ELR (cell line): Measurements from ENCODE around the gene TNFAIP1.
"Not testable (repeated sequence)": the region's sequence is repeated elsewhere in the genome, so short reads cannot be mapped to it uniquely, and the experiment has no call there.

Experiments
- DNase-seq: peaks from one replicate; pipeline ENCODE4 v3.0.0-alpha.2; 2015; ENCODE audit warnings: low read depth

Gene TNFAIP1, protein sequence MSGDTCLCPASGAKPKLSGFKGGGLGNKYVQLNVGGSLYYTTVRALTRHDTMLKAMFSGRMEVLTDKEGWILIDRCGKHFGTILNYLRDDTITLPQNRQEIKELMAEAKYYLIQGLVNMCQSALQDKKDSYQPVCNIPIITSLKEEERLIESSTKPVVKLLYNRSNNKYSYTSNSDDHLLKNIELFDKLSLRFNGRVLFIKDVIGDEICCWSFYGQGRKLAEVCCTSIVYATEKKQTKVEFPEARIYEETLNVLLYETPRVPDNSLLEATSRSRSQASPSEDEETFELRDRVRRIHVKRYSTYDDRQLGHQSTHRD

DNA sequence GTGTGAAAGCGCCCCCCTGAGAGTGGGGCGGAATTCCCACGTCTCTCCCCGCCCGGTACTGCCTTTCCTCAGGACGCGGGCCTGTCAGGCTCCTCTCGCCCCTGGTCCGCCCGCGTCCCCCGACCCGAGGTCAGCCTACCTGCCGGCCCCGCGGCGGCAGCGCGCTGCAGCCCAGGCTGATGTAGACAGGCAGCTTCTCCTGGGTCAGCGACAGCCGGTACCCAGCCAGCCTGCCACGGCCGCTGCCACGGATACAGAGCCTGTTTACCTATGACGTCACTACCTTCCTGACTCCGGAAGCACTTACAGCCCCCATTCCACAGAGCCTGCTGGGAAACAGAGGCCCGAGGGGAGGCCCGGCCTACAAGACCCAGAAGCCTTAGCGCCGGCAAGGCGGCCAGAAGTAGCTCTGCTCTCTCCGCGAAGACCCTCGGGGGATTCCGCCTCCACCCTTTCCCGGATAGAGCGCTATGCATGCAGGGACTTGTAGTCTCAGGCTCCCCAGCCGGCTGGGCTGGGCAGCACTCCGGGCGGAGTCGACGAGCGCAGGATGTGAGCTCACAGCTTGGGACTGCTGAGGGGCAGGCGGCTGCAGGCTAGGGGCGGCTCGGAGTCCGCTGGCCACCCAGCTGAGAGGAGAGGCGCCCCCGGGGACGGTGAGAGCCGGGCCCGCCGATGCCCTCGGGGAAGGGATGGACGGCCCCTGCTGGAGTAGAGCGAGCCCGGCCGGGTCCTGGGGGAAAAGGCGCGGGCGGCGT is at the start of gene TNFAIP1, which contains the start of gene IFT20:
Gene TNFAIP1, plus strand, starts transcription at position 561 of the 758 bp plus-strand sequence. CDS start 3,761 bp downstream, outside the sequence.
Gene IFT20, minus strand, starts transcription at position 272 of the 758 bp plus-strand sequence. CDS start 3,487 bp downstream, outside the sequence.
- DNase-seq = peak; percentile 100

DNA sequence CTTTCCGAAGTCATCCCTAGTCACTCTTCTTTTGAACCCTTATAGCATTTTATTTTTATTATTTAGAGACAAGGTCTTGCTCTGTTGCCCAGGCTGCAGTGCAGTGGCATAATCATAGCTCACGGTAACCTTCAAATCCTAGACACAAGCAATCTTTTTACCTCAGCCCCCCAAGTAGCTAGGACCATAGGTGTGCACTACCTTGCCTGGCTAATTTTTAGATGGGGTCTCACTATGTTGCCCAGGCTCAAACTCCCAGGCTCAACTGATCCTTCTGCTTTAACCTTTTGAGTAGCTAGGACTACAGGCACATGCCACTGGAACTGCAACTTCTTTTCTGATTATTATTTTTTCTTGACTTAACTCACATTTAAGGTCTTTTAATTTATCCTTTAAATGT is 49.6 kb upstream of the TNFAIP1 start:
- DNase-seq = no peak

DNA sequence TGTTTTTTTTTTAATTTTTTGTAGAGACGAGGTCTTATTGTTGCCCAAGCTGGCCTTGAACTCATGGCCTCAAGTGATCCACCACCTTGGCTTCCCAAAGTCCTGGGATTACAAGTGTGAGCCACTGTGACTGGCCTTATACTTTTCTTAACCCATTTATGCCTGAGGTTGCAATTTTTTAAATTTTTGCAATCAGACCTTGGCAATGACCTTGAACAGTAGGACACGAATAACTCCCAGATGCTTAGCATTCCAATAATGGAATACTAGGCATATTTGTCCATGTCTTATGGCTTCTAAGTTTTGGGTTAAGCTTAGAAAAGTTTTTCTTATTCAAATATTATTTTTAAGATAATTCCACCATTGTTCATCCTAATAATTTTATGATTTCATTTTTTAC is 44.9 kb upstream of the TNFAIP1 start:
- DNase-seq = no peak

DNA sequence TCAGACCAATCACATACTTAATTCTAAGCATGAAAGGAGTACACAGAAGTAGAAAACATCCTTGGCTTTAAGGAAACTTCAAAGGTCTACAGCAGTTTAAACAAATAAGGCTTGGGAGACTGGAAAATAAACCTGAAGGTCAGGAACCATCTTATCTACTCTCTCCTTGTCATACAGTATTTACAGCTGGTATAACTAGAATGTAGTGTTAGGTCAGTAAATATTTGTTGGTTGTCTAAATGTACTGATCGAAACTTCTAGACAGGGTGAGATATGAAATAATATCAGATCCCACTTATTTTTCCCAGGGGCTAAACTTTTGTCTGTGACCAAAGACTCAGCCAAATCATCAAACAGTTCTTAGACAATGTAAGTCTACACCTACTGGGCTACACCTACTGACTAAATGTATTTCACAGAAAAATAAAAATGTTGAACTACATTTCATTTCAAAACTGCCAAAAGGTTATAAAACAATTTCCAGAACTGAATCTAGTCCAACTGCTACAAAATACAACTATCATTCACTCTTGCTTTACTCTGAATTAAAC is 43.7 kb upstream of the TNFAIP1 start:
- no peak for DNase-seq

DNA sequence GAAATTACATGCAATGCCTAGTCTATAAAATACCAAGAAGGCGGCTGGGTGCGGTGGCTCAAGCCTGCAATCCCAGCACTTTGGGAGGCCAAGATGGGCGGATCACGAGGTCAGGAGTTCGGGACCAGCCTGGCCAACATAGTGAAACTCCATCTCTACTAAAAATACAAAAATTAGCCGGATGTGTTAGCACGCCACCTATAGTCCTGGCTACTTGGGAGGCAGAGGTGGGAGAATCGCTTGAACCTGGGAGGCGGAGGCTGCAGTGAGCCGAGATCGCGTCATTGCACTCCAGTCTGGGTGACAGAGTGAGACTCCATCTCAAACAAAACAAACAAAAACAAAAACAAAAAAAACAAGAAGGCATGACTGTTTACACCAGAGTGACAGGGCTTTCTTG is 42.7 kb upstream of the TNFAIP1 start:
- DNase-seq = not testable (repeated sequence)

DNA sequence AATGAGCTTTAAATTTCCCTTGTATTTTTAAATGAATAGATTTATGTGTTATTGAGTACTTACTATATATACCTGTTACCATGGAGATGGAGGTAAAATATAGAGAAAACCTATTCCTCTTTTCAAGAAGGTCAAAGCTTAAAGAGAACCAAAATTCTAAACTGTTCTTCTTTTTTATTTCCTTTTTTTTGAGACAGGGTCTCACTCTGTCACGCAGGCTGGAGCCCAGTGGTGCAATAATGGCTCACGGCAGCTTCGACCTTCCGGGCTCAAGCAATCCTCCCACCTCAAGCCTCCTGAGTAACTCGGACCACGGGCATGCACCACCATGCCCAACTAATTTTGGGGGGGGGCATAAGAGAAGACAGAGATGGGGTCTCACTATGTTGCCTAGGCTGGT is 41.6 kb upstream of the TNFAIP1 start:
- no peak for DNase-seq

DNA sequence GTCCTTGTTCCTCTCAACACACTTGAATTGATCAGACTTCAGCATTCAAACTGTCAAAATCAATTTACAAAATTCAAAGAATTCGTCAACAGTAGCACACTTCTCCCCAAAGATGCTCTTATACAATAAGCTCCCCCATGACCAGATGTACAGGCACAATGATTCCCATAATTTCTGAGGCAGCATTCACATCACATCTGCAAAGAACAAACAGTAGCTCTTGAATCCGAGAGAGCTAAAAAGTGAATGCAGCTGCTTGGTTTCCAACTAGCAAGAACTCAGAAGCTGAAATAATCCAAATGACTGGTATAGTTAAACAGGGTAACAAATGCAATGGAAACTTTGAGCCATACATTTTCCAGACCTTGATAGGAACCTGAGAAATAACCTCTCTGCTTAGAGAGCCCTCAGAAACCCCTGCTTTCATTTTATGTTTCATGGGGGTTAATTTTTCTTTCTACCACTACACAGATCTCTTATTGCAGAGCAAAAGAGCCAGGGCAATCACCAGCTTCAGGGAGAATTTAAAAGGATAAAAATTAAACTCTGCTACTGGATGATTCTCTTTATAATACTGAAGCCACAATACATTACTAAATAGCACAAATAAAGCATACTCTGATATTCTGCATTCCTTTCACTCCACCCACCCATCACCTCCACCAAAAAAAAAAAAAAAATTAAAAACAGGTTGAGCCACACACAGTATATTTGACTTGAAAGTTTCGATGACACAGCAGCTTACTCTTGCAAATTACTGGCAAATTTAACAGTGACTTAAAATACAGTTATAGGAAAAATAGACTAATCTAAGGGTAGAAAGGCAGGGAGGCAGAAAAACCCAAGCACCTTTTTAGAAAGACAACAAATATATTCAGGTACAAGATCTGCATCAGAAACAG is 39.6 kb upstream of the TNFAIP1 start:
- no peak for DNase-seq

DNA sequence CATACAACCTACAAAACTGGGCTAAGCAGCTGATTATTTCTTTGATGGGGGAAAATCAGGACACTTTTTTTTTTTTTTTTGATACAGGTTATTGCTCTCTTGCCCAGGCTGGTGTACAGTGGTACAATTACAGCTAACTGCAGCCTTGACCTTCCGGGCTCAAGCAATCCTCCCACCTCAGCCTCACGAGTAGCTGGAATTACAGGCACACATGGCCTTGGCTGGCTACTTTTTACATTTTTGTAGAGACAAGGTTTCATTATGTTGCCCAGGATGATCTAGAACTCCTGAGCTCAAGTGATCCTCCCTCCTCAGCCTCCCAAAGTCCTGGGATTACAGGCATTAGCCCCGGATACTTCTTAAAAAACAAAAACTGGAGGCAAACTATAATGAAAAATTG is 37.1 kb upstream of the TNFAIP1 start:
- DNase-seq = no peak

DNA sequence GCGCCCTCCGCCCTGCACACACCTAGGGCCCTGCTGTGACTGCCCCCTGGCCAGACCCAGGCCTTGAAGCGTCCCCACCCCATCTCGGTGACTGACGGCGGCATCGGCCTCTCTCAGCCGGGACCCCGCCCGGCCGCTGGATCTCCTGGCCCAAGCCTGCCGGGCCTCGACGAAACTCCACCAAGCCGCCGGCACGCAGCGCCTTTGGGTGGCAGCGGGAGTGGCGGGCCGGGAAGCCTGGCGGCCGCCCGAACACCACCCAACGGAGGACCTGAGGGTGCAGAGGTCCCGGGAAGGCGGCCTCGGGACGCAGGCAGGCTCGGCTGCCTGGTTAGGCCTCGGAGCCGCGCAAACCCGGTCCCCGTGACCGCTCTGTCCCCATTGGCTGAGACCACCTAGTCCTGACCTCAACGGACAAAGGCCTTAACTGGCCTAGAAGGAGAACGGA is 28.6 kb upstream of the TNFAIP1 start:
- no peak for DNase-seq

DNA sequence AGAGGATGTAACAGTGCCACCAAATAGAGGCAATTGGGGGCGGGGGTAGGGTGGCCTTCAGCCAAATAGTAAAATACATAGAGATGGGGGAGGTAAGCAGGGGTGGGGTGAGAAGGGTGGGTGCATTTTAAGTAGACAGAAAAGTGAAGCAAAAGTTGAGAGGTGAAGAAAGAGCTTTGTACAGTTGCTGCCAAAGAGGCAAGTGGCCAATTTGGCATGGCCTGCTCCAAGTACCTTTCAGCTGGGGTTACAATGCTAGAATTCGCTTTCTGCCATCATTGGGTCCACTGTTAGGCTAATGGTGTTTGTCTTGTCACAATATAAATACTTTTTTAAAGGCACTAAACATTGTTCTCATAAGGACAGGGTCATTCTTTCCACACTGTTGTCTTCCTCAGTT is 21.7 kb upstream of the TNFAIP1 start:
- DNase-seq = no peak

DNA sequence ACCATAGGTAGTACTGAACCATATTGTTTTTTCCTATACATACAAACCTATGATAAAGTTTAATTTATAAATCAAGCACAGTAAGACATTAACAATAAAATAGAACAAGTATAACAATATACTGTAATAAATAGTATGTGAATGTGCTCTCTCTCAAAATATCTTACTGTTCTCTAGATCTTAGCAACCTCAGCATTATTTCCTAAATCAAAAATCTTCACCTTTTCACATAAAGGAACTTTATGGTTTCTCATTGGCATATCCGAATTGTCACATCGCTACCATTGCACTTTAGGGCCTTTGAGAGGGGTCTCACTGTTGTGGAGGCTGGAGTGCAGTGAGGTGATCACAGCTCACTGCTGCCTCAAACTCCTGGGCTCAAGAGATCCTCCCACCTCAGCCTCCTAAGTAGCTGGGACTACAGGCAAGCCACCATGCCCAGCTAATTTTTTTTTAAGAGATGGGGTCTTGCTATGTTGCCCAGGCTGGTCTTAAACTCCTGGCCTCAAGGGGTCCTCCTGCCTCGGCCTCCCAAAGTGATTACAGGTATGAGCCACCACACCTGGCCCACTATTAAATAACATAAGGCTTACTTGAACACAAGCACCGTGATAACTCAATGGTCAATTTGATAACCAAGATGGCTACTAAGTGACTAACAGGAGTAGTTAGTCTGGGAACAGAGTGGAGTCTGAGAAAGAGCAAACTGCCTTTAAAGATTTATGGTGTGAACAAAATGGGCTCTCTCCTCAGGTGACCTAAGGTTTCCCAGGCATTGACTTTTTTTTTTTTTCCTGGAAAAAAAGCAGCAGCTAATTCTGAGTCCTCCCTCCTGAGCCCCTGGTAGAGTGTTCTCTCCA is 19.5 kb upstream of the TNFAIP1 start:
- no peak for DNase-seq

DNA sequence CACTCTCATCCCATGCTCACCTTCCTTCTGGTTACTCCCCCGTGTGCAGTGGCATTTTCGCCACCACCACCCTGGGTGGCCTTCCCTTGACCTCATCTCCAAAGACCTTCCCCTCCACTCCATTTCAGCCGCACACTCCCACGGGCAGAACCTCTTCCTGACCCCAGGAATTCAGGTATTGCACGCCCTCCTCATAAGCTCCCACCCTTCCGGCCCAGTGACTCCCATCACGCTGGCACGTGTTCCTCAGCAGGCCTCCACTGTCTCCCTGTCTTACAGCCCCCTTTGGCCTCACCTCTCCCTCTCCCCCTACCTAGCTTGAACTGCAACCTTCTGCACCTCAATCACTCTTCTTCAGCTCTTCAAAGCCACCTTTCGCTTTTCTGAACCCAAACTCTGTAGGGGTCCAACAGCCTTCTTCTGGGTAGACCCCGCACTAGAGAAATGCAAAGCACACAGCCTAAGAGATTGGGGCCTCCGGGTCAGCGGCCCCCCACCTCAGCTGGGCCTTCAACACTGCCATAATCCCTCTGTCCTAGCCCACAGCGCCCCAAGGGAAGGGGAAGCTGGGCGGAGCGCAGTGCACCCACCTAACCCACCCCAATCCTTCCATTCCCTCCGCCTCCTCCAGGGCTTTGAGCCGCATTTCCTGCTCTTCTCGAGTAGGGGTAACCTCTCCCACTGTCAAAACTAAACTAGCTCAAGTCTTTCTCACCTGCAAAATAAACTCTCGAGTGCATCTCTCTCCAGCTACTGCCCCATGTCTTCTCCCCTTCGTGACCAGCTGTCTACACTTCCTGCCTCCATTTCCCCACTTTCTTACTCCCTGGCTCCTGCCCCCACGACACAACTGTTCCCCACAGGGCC is 18.2 kb upstream of the TNFAIP1 start:
- DNase-seq = no peak

DNA sequence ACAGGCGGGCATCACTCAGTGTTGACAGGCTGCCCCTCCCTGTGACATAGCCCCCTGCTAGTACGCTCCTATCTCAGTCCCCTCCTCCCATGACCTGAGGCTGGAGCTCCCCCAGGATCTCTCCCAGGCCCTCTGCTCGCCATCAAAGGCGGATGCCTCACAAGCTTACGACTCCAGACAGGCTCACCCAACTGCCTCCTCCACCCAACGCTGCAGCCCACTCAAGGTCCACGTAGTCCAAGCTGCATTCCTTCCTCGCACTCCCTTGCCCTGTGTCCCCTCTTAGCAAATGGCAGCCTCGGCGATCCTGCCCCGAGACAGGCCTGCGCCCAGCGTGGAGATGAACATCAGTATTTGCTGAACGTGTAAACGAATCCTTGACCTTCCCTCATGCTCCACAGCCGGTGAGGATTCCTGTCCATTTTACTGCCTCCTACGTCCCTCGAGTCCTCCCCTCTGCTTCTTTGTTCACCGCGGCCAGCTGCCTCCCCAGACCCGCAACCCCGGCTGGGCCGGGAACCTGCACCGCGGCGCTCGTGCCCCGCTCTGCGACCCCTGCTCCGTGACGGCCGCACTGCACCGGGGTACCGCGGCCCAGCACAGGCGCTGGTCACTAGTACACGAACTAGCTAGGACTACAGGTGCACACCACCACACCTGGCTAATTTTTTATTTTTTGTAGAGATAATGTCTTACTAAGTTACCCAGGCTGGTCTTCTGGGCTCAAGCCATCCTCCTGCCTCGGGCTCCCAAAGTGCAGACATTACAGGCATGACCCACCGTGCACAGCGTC is 17.4 kb upstream of the TNFAIP1 start:
- DNase-seq = no peak

DNA sequence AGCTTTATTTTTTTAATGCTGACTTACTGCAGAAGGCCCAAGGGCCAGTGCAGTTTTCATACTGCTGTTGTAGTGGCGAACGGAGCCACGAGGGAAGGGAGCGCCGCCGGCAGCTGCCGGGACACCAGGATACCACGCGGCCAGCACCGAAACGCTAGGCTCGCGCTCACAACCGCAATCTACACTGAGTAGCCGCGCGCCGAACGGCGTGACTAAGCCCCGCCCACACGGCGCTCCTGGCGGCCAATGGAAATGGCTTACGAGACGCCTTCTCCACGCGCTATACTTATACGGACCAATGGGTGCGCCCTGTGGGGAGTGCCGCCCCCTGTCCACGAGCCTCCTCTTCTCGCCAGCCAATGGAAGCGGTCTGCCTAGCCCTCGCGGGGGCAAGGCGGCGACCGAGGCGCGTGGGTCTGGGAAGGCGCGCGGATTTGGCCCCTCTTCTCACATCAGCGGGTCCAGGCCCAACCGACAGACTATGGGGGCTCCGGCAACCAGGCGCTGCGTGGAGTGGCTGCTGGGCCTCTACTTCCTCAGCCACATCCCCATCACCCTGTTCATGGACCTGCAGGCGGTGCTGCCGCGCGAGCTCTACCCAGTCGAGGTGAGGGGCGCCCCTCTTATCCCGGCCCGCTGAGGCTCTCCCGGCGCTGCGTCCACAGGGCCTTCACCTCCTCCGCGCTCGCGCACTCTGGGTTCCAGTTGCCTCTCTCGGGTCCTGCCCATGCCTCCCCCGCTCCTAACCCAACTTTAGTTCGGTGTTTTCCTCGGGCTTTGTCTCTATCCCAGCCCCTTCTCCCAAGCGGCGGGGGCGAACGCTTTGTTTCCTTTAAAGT is 16.6 kb upstream of the TNFAIP1 start, which contains the start of gene TMEM97:
Gene TMEM97, plus strand, starts transcription at position 442 of the 839 bp plus-strand sequence. Its CDS starts 40 bp downstream, at position 482.
- DNase-seq = peak; percentile 98

DNA sequence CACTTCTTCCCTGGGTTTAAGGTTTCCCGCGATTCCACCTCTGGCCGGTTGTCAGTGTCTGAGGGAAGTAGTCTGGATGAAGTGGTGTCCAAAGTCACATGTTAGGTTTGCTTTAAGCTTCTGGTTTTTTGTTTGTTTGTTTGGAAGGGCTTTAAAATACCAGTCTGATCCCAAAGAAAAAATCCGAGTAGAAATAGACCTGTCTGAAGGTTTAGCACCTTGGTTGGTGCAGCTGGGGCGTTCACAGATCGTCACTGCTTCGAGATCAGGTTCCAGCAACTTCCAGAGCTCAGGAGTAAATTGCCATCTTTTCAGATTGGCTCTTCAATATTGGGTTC is 16.0 kb upstream of the TNFAIP1 start:
- no peak for DNase-seq

DNA sequence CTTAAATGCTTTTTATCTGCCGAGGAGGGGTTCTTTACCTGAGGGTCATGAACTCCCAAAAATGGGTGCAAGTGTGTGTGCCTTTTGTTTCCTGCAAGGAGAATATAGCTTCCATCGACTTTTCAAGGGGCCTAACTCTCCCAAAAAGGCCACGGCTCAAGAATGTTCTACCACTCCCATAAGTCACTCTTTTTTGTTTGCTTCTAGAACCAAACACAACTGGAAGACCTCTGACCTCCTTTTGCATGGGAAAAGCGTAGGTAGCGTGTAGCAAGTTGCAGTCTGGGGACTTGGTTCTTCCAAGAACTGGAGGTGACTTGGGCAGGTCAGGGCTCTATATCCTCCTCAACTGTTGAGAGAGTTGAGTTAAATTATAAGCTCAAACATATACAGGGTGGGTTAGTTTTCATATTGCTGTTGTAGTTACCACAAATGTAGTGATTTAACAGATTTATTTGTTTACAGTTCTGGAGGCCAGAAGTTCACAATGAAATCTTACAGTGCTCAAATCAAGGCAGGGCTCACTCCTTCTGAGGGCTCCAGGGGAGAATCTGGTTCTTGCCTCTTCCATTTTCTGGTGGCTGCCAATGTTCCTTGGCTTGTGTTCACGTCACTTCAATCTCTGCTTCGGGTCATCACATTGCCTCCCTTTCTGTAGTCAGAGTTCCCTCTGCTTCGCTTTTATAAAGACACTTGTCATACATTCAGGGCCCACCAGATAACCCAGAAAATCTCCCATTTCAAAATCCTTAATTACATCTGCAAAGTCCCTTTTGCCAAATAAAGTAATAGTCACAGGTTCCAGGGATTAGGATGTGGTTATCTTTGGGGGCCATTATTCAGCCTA is 15.1 kb upstream of the TNFAIP1 start:
- DNase-seq = no peak

DNA sequence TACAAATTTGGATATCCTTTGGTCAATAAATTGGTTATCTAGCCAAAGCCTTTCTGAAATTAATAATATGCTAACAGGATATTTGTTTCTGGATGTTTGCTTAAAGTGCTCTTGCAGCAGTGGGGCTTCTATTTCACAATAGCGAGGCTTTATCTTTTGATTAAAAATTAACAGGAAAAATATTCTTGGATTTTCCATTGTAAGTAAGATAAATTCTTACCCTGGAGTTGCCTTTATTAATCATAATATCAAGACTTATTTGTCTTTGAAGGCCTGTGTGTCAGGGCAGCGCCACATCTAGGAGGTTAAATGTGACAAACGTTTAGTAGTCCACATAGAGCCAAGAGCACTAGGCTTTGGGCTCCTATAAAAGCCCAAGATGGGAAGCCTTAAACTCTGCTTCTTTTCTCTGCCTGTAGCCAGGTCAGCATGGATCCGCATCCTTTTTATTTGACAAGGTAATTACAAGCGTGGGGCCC is 11.3 kb upstream of the TNFAIP1 start:
- no peak for DNase-seq
